Measurements from ENCODE around the gene ANGPTL2.

ANGPTL2 gene

DNA sequence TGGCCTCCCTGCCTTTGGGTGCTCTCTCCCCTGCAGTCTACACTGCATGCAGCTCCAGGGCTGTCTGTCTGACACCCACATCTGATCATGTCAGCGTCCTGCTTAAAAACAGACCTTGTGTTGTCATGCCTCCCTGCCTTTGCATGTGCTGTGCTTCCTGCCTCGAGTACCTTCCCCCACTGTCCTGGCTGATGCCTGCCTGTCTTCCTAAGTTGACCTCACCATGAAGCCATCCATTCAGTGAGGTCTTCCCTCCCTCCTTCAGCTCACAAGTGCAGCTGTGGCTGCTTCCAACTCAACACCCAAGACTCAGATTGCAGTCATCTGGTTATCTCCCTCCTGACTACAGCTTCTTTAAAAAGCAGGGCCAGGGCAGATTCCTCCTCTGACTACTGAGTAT lies 5.5 kb downstream of the ANGPTL2 start:
- no peak for DNase-seq (ENCODE audit: low read depth)

DNA sequence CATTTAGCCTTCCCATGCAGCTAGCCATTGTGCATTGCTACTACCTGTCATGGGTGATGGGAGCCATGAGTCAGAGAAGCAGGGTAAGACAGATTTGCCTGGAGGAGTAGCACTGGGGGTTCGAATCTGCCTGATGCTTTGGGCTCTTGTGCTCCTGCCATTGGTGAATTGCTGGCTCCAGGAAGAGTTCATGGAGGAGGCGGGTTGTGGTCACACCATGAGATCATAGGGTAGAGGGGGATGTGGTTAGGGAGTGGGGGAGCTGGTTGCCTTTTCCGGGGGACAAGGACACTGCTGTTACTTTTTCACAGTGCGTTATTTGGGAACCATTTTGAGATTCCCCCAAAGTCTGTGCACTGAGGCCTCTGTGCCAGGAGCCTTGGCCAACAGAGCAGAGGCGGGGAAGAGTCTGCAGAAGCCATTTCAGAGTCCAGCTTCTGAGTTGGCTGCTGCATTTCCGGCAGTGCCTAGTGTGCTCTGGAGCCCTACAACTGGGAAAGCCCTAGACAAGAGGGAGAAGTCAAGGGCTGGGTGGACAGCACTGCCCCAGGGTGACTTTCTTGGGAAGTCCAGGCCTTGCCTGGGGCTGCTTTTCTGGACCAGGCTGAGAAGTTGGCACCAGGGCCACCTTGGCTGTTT lies 6.2 kb downstream of the ANGPTL2 start:
- no peak for DNase-seq (ENCODE audit: low read depth)

DNA sequence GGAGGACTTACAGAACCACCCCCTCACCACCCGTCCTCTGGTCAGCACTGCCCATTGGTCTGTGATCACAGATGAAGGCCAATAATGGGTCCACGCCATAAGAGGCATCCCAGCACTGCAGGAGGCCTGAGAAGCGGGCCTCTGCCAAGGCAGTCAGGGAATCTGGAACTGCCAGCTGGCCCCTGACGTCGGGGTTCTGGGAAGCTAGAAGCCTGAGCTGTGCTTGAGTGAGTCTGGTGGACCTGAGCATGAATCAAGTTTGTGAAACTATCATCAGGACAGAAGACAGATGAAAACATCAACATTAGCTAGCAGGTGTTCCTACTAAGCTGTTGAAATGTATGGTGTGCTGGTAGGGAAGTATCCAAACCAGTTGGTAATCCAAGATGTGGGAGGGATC lies 7.8 kb downstream of the ANGPTL2 start:
- DNase-seq (ENCODE audit: low read depth): no peak

DNA sequence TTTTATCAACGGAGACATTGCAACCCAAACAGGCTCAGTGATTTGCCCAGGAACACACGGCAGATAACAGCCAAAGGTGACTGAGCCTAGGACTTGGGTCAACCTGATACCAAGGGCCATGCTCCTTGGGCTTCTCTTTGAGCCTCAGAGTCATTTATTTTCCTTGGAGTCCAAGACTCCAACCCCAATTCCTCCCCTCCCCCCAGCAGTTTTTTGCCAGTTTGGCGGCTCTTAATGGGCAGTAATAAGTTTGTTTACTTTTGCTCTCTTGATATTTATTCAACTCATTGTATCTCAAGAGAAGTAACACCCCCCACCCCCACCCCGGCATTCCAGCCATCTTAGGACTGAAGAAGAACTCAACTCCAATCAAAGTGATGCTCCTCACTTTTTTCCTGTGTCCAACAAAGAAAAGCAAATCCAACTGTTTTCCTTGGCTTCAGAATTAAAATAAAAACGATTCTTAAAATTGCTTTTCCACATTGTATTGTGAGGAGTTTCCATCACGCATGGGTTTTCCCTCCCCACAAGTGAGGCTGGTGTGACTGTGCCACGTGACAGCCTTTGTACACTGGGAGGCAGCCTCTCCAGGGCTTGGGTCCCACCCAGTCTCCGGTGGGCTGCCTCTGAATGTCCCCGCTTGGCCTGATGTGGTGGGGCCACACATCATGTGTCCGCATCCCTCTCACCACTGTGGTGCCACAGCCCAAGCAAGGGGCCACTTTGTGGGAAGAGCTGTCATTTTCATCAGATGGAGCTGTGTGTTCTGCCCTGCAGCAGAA lies 9.1 kb downstream of the ANGPTL2 start:
- DNase-seq (ENCODE audit: low read depth): no peak

DNA sequence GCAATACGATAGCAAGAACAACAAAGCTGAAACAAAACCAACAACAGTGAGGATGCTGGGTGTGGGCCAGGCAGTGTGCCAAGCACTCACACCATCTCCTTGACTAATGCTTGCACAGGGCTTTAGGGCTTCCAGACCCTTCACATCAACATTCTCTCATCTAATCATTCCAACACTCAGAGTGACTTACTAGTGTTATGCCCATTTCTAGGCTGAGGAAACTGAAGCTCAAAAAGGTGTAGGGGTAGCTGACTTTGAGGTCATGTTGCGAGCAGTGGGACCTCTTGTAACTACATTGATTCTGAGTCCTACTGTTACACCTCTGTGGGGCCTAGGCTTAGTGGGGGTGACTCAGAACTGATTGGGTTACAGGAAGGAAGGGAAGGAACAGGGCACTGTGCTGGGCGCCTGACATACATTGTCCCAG lies 9.7 kb downstream of the ANGPTL2 start:
- DNase-seq (ENCODE audit: low read depth): no peak

DNA sequence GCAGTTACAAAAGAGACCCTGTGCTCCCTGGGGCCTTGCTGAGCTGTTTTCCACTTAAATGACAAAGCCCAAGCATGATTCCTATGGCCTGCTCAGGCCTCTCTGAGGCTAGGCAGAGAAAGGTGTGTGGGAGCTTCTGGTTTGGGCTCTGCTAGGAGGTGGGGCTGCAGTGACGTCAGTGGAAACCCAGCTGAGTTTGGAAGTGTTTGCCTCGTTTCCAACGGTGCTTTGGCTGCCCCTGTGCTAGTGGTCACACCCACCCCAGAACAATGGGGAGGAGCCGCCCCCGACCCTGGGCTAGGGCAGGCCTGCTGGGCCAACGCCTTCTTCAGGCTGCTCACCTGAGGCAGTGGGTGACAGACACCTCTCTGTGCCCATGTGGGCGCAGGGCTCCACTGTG lies 10.4 kb downstream of the ANGPTL2 start:
- DNase-seq (ENCODE audit: low read depth): no peak

DNA sequence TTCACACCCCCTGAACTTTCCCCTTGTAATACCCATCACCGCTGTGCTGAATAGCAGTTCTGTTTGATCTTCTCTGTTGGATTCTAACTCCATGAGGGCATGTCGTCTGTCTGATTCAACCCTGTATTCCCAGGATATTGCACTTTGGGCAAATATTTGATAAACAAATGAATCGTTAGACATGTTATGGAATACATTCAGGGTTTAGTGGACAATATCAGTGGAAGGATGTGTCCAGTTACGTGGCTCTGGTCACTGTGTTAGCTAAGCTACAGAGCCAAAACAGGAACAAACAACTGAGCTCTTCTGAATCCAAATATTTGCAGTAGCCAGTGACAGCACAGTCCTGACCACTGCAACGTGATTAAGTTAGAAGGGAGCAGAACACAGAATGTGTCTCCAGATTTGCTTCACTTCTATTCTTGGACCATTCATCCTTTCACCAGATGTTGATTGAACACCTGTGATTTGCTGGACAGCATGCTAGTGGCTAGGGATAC lies 13.2 kb downstream of the ANGPTL2 start:
- DNase-seq (ENCODE audit: low read depth): no peak

DNA sequence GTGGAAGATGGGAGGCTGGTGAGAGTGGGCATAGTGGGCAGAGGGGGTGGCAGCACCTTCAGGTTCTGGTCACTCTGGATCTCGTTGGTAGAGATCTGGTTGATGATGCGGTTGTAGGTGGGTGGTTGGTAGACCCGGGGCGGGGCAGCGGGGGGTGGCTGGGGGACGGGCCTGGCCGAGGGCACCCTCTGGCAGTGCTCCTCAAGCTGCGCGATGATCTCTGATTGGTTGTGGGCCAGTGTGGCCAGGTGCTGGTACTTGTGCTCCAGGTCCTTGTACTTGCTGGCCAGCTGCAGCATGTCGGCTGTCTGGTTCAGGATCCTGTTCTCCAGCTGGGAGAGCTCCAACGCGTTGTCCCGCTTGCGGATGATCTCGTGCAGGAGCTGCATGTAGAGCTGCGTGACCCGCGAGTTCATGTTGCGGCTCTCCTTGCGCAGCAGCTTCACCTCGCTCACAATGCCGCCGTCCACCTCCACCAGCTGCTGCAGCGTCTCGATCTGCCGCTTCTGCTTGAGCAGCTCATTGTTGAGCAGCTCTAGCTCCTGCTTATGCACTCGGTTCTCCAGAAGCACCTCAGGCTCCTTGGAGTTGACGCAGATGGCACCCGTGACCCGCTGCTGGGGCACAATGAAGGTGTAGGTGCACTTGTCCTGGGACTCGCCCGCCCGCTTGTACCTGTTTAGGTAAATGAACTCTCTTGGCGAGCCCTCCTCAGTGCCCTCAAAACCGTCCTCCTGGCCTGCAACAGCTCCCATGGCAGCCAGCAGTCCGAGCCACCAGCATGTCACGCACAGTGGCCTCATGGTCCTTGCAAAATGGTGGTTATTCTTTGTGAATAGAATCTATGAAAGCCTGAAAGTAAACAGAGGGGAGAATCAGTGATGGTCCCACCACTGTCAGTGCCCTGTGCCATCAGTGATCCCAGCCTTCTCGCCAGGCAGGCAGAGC lies 14.2 kb downstream of the ANGPTL2 start:
- DNase-seq (ENCODE audit: low read depth): no peak

DNA sequence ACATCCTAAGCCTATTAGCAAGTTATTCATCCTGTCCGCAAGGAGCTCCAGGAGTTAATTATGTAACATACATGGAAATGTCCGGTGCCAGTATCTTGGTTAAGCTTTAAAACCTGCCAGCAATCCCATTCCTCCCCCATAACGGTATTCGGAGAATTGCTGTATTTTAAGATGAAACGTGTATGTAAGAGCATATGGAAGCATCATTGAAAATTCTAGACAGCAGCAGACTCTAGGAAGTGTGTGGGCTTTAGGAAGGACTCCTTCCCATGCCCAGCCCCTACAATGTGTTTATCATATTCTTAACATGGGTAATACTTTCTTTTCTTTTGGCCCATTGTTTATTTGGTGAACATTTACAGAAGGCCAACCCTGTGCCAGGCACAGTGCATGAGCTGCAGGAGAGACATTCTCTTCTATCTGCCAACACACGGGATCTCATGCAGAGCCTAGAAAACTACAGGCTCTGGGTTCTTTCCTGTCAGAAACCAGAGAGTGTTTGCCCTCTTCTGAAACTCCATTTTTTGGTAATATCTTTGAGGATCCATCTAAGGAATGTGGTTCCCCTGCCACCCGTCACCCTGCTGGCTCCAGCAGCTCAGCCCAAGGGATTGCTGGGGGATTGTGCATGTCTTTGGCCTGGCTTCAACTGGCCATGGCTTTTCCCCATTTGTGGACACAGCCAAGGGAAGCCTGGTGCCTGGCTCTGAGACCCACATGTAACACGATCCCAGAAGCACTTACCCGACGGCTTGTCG lies 15.1 kb downstream of the ANGPTL2 start:
- DNase-seq (ENCODE audit: low read depth): no peak

DNA sequence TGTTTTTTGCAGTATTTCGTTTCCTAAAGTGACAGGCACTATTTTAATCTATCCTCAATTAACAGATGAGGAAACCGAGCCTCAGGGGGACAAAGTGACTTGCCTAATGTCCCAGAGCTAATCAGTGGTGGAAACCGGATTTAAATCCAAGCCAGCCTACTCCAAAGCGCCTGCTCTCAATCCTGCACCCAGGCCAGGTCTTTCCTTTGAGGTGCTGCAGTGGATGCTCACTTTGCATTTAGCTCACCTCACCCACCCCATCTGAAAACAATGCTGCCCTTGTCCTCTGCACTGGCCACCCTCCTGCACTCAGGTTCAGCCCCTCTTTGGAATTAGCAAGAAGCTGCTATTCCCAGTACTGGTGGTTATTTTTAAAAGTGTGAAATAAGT lies 16.0 kb downstream of the ANGPTL2 start:
- no peak for DNase-seq (ENCODE audit: low read depth)

DNA sequence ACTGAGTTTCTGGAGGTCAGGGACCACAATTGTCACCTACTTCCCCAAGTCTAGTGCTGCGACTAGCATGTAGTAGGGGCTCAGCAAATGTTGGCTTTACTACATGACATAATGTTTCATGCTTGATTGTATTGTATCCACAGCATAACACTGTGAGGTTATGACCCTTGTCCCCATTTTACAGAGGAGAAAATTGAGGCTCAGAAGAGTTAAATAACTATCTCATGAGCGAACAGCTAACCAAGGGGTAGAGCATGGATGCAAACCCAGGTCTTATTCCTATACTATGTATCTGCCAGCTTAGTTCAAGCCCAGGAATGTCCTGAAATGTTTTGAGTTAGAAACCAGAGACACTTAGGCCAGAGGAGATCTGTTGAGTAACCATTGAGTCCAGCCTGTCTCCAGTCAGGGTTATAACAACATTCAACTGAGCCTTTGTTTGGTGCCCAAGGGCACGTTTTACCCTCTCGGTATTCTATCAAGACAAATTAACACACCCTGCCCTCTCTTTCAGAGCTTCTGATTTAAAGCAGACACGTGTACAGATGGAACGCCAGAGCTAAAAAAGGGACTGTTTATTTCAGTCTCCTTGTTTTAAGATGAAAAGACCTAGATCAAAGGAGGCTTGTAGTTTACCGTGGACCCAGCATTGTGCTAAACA lies 16.5 kb downstream of the ANGPTL2 start:
- DNase-seq (ENCODE audit: low read depth): no peak

DNA sequence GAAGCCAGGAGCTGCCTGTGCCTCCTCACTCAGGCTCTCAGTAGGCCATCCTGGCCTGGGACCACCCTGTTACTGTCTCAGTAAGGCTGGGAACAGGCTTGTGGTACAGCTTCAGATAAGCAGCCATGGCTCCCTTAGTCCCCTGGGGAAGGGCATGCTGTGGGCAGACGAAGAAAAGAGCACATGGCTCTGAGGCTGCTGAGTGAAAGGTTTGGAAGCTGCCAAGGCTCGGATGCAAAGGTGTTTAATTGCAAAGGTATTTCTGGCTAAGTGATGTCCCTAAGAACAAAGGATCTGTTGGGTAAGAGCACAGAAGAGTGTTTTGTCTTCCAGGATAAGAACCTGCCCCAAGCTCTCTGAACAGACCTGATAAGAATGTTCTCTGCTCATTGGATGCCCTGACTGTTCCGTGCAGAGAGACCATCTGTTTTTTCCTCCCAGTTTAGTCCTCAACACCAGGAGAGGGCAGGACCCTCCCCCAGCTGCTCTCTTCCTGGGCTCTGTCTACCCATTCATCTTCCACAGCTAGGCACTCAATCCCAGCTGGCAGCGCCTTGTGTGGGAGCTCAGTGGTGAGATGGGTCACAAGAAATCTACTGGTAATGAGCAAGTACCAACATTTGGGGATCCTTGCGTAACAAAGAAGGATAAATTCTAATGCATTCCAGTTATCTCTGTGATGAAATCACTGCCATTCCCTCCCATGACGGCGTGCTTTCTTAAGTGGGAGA lies 17.7 kb downstream of the ANGPTL2 start:
- DNase-seq (ENCODE audit: low read depth): no peak

DNA sequence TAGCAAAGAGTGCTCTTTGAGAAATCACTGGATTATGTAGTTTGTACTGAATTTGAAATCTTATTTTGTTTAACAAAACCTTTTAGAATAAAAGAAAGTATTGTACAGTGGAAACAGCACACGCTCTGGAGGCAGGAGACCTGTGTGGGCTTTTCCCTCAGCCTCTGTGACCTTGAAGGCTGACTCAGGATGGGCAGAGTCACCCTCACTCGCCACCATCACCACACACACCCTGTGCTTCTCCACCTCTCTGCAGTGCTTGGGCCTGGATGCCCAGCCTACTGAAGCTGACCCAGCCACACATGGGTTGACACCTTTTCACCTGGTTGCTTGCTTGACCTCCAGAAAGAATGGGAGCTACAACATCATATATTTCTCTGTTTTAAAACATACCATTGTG lies 19.6 kb downstream of the ANGPTL2 start:
- DNase-seq (ENCODE audit: low read depth): no peak

DNA sequence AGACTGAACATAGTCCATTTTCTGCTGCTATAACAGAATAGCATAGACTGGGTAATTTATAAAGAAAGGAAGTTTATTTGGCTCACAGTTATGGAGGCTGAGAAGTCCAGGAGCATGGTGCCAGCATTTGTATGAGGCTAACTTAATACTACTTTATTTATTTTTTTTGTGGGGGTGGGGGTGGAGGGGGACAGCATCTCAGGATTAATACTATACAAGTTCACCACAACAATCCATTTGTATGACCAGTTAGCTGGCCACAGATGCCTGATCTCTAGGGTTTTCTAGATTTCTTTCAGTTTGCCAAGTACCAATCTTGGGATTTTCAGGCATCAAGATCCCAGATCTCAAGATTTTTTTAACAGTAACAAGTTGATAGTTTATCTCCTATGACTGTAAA lies 20.3 kb downstream of the ANGPTL2 start:
- no peak for DNase-seq (ENCODE audit: low read depth)

DNA sequence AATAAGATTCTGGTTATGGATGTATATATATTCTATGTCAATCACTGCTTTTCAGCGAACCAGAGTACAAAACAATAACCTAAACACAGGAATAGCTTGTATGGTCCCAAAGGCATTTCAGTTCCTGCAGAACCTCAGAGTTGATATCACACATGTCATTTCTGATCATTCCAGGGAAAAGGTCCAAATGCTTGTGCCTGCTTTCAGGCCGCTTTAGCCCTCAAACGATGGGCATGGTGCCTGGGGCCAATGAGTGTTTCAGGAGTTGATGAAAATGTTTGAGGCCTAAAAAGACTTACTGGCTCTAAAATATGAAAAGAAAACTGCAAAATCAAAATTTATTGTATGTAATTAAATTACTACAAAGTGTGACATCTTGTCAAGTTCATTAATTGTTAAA lies 22.8 kb downstream of the ANGPTL2 start:
- DNase-seq (ENCODE audit: low read depth): no peak

DNA sequence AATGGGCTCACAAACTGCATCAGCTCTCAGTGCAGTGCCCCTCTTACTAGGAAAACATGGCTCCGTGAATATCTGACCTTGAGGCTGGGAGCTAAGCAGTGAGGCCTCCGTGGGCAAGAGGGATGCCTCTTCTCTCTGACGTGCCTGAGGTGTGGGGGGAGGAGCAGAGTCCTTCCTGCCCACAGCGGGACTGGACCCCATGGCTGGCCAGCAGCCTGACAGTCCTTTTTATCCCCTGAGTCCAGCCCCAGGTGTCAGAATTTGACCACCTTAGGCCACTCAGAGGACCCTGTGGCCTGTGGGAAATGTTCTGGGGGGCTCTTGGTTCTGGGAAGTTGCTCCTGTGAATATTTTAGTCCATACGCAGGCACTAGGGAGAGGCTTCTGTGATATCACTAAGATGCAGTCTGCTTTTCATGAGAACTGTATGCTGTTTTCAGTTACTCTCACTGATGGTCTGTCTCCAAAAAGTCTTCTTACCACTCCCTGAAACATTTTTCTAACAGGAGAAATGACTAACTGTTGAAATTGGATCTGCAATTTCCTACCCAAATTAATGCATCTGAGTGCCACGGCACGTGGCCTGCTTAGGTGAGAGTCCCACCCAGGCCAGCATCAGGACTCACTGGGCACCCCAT lies 23.4 kb downstream of the ANGPTL2 start:
- DNase-seq (ENCODE audit: low read depth): no peak

DNA sequence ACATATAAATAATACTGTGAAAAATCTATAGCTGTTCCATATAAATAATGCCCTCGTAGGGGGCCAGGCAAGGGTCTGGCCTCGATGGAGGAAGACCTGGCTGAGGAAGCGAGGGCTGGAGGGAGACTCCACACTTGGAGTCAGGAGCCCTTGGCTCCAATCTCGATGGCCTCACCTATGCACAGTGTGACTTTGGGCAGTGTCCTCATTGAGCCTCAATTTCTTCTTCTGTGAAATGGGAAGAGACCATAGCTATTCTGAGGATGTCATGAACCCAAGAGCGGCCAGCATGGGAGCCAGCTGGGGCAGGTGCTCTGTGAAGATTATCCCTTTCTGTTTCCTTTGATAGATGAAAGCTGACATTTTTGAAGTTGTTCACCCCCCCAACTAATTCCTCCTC lies 24.8 kb downstream of the ANGPTL2 start:
- no peak for DNase-seq (ENCODE audit: low read depth)

DNA sequence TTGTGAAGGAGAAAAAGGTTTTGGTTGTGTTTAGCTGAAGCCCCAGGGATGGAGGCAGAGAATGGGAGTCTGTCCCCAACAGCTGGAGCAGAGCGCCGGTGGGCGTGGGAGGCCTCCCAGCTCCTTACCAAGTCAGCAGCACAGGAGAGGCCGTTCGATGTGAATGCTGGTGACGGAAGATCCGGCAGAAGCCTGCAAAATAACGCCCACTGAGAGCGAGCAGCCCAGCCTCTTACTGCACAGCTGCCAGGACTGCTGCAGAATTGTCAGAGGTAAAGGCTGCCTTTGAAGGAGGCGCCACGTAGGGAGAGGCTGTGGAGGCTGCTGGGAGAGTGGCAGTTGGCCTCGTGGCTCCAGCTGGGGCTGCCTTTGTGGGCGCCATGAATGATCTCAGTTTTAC lies 26.2 kb downstream of the ANGPTL2 start:
- no peak for DNase-seq (ENCODE audit: low read depth)

DNA sequence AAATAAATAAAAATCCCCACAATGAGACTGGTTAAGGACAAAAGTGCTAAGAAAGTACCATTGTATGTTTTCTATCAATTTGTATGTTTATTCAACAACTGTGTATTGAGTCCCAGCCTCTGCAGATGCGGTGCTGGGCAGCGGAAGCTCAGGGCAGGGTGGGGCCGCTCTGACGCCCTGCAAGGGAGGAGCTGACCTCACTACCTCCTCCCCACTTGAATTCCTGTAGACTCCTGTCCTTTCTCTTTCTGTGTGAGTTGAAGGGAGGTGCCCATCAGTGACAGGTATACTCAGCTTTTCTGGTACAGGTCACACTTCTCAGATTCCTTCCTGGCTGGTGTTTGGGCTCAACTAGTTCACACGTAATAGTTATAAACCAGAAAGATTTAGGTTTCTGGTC lies 27.0 kb downstream of the ANGPTL2 start:
- DNase-seq (ENCODE audit: low read depth): no peak

All from activated T-helper 9 cell treated with anti-CD3 and anti-CD28 coated beads, Interleukin-2, amount 50 U/mL, for 16 hours (primary cell).